Activated T-cell treated with anti-CD3 and anti-CD28 coated beads for 24 hours (primary cell): ENCODE measurements around the gene SQOR.

Experiments used
- DNase-seq: peaks from one replicate; pipeline ENCODE4 v3.0.0-alpha.2; 2020; ENCODE audit warnings: low read depth

SQOR gene

DNA sequence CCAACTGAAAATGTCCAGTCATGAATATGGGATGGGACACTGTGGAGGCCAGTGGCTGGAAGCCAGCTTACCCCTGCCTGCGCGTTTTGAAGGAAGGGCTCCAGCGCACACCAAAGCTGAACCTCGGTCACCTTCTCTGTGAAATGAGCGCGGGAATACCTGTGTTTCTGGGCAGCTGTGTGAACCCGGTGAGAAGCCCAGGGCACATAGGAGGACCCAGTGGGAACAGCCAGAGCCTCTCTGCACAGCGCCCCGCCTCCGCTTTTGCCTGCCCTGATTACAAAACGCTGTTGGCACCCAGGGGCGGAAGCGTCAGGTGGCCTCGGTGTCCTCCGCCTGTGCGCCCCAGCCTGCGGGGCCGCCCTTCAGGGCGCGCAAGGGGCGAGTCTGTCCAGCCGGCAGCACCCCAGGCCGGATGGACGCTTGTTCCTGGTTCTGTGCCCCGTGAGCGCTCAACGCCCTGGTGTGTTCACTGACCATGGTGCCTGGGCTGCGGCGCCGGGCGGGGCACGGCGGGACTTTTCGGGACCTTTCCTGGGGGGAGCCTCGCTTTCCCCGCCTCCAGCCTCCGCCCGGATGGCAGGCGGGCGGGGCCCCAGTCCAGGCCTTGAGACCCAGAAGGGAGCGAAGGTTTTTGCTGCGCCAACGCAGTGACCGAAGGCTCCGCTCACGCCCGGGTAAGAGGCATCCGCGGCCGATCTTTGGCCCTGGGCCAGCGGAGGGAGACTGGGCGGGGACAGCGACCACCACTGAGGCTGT lies at the start of gene SQOR:
SQOR (plus strand) TSS at position 598 of the 759 bp plus-strand sequence. CDS start 23,895 bp downstream, outside the sequence.
- DNase-seq: peak; percentile 46

DNA sequence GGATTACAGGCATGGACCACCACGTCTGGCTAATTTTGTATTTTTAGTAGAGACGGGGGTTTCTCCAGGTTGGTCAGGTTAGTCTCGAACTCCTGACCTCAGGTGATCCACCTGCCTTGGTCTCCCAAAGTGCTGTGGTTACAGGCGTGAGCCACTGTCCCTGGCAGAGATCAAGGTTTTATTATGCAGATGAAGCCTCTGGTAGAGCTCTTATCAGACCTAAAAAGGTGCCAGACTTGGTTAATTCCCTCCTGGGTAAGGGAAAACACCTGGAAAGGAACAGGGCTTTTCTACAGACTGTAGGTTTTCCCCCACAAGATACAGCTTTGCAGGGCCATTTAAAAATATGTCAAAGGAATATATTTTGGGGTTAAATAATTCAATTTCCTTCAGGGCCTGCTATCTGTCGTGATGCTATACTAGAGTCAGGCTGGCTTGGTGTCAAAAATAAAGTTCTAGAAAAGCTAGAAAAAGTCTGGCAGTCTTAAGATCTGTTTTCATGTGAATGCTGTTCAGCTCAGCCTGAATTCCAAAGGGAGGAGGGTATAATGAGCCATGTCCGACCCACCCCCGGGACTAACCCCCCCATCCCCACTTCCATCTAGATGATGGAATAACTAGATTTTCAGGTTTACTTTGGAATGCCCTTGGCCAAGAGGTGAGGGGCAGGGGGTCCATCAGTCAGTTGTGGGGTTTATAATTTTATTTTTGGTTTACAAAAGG lies 49.6 kb upstream of the SQOR start:
- no peak for DNase-seq

DNA sequence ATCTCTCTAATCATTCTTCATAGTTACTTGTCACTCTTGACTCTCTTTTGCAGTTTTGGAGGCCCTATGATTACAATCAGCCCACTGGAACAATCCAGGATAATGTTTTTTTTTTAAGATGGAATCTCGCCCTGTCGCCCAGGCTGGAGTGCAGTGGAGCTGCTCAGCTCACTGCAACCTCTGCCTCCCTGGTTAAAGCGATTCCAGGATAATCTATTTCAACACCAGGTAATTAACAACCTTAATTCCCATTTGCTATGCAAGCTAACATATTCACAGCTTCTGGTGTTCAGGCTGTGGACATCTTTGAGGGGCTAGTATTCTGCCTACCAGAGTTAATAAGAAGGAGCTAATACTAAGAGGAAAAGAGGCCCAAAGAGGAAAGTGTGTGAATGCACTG lies 48.7 kb upstream of the SQOR start:
- DNase-seq: no peak

DNA sequence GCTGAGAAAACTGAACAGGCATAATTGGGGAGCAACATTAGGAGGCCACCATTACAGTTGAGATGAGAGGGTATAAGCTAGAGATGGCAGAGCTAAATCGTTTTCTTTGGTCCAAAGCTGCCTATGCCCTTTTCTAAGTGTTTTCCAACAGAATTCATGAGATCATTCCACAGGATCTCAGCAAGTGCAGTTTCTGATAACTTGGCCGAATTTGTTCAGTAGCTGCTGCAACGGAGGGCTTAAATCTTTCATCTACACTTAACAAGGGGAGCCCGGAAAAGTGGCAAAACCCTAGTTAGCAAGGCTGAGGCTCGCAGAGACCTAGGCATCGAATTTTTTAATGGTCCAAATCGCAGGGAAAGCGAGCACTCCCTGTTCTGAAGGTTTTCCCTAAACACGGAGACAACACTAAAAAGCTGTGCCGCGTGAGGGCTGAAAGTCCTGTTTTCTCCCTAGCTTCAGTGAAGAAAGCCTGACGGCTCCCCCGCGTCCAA lies 48.2 kb upstream of the SQOR start:
- DNase-seq: no peak

DNA sequence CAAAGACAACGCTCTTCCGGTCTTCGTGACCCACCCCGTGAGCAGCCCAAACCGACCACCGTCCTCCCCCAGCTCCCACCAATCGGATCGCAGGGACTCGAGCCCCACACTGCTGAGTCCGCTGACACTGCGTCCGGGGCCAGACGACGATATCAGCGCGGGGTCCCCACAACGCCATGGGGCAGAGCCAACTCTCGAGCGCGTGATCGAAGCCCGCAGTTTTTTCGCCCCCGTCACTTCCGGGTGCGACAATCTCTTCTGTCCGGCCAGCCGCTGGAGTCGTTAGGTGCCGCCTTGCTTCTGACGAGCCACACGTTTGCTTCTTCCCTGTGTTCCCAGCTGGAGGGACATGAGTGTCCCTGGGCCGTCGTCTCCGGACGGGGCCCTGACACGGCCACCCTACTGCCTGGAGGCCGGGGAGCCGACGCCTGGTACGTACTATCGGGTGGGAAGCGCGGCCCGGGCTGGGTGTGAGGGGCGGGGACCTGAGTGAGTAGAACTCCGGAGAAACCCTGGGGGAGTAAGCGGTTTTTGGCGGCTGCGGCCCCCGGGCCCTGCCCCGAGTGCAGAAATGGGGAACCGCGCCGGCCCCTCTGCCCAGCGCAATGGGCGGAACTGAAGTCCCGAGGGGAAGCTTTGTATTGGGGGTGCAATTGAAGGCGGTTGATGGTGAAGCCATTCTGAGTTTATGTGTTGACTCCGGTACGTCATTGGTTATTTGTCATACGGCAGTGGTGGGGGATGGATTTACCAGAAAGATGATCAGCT lies 47.5 kb upstream of the SQOR start, which contains the start of gene BLOC1S6:
BLOC1S6 (plus strand) TSS at position 285 of the 768 bp plus-strand sequence; CDS start at position 350, 65 bp downstream.
- DNase-seq: peak; percentile 83

DNA sequence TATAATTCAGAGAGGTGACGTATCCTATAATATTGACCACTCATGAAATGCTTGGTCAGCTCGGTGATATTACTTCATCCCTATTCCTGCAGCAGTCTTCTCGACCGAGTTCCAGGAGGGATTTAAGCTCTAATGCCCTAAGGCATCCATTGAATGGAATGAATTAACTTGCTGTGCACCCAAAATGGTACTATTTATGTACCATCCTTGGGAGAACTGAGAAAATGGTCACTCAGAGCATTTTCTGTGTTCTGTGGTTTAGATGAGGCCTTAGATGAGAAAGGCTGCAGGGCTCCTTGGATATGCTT lies 47.0 kb upstream of the SQOR start:
- no peak for DNase-seq

DNA sequence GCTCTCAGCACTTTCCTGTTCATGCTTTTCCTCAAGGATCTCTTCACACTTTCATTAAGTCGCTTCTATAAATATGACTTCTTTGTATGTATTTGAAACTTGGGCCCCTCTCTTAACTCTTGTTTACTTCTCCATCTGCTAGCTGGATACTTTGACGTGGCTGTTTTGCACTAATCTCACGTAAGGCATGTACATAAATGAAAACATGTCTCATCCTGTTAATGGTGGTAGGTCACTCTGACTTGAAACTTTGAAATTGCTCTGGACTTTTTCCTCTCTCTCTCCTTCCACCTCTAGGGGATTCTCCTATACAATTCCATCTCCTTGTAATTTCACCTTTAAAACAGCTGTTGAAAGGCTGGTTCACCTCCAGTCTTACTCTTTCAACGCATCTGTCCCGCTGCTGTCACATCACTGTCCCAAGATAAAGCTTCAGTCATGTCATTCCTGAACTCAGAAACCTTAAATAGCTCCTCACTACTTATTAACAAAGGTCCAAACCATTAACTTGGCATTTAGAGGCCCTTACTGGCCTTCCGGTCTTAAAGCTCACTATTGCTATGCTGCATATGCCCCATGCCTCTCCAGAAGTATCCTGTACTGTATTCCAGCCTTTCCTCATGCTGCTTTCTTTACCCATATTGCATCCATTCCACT lies 46.5 kb upstream of the SQOR start:
- DNase-seq: no peak

DNA sequence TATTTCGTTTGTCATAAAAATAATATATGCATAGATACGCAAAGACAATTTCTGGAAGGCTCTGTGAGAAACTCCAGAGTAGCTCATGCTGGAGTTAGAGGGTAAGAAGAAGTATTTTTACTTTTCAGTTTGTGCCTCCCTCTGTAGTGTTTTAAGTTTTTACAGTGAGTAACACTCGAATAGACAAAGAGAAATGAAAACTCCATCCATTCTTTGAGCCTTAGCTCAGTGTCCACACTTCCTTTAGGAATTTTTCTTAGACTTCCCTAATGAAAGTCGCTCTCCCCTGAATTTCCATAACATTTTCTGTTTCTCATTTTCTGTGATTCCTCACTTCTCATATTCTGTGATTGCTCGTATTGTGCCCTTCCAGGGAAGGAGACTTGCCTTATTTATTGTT lies 45.6 kb upstream of the SQOR start:
- DNase-seq: no peak

DNA sequence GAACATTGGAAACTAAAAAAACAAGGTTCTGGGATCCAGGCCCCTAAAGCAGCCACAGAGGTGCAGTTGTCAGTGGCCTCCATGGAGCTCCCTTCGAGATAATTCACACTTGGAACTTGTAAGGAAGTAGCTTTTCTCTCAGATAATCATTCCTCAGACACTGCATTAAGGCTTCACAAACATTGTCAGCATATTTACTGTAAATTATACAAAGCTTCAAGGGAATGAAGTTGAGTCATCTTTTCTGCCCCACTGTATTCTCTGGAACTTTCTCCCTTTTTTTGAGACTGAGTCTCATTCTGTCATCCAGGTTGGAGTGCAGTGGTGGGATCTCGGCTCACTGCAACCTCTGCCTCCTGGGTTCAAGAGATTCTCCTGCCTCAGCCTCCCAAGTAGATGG lies 40.5 kb upstream of the SQOR start:
- no peak for DNase-seq

DNA sequence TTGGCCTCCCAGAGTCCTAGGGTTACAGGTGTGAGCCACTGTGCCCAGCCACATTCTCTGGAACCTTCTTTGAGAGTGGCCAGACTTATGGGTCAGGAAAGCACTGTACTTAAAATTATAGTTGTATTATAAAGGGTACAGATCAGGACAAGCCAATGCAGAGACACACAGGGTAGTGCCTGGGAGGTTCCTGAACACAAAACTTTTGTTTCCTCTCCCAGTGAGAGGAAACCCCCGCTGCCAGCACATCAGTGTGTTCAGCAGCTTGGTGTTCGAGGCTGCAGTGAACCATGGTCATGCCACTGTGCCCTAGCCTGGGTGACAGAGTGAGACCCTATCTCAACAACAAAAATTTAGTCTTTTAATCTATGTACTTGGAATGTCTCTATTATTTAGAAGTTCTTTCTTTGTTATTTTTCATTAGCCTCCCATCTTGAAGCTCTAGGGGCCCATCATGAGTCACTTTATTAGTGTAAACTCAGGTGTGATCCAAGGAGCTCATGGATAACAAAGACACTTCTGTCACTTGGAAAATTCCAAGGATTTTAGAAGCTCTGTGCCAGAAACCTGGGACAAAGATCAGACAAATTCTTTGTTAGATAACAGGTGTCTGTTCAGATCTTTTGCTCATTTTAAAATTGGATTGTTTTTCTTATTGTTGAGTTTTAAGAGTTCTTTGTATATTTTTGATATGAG lies 39.8 kb upstream of the SQOR start:
- no peak for DNase-seq

DNA sequence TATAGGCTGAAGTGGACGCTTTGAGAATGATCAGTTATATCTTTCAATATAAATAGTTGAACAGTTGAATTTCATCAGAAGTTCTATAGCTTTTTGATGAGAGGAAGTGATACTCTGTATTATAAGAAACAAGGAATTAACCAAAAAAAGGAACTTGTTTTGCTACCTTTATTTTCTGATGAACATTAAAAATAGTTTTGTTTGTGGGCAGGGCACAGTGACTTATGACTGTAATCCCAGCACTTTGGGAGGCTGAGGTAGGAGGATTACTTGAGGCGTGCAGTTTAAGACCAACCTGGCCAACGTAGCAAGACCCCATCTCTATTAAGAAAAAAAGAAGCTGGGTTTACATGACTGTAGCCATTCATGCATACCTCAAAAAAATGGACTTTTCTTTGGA lies 30.9 kb upstream of the SQOR start:
- no peak for DNase-seq

DNA sequence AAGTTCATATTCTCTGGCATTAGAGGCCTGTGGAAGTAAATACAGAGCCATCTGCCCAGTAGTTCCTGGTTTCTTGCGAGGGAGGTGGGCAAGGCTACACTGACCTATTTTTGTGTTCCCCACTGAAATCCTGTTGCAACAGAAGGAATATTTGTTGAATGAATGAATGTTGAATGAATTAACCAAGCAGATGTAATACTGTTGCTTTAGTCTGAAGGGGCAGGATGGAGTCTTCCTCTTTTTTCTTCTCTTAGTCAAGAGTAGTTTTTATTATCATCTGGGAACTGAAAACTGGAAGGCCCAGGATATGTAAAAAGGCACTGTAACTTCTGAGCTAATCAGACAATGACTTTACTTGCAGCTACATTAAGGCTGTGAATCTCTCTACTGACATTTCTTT lies 30.5 kb upstream of the SQOR start:
- DNase-seq: no peak

DNA sequence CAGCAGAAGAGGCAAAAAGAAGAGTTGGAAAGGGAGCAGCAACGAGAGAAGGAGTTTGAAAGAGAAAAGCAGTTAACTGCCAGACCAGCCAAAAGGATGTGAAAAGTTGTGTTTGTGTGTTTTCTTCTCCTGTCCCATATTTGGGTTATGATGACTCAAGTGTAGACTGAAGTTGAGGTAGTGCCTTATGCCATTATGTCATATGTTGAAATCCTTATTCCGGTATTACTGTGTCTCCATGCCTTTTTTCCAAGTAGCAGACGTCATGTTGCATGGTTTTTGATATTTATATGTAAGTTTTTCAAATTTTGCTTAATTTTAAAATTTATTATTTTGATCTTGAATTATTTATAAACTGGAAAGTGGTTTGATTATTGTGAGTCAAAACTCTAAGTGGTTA lies 28.4 kb upstream of the SQOR start:
- no peak for DNase-seq

DNA sequence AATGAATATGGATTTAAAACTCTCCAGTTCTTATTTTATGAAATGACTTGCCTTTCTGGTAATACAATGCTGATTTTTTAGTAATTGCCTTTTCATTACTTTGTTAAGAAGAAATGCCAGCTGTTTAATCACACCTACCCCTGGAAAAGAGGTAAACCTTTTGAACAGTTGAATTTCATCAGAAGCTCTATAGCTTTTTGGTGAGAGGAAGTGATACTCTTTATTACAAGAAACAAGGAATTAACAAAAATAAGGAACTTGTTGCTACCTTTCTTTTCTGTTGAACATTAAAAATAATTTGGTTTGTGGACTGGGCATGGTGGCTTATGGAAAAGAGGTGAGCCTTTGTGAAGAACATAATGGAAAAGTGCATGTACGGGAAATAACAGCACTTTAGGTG lies 28.0 kb upstream of the SQOR start:
- DNase-seq: no peak

DNA sequence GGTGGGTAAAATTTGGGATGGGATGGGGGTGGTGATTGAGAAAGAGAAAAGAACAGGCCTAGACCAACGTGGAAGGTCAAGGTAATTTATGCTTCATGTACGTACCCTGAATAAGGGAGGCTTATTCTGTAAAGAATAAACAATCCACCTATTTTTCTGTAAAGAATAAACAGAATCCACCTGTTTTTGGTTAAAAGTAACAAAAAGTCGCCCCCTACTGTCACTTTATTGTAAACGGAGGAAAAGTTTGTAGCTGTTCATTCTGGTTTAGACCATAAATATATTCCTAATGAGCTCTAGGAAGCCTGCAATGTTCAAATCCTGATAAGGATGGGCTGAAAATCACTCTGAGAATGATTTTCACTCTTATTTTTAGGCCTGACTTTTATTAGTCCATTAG lies 23.5 kb upstream of the SQOR start:
- DNase-seq: no peak

DNA sequence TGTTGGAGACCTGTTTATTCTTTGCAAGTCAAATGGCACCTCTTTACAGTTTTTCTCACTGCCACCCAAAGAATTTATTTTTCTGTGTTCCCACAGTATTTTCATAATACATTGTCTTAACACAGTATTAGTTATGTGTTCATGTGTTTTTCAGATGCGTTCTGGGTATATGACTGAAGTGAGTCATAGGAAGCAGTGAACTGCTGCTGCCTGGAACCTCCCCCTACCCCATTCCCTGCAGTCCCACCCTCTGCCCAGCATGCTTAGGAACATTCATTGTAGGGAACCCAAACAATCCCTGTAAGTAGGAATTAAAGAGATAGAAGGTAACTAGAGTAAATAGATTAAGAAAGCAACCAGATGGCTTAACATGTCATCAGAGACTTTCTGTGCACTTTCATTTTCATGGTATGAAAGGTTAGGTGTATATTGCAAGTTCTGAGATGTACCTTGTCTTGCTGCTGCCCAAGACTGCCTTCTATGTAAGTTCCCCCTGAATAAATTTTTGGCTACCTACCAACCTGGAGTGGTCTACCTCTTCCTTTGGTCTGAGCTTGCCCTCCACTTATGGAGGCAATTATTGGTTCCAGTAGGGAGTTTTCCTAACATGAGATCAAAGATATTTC lies 21.9 kb upstream of the SQOR start:
- no peak for DNase-seq

DNA sequence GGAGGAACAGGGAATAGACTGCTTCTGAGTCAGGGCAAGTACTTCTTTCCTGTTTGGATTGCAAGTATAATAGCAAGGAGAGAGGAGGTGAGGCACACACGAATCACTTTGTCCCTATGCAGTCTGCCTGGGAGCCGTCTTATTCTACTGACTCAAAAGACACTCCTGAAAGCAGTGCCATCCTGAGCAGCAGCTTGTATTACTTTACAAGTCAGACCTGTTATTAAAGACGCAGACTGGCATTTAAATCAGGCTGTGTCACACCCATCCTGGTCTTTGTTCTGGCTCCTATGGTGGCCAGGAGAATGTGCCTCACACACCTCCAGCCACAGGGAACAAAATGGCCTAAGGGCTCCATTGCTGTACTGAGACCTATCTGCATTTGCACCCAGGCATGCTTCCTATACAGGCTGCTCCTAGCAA lies 17.9 kb upstream of the SQOR start:
- DNase-seq: no peak

DNA sequence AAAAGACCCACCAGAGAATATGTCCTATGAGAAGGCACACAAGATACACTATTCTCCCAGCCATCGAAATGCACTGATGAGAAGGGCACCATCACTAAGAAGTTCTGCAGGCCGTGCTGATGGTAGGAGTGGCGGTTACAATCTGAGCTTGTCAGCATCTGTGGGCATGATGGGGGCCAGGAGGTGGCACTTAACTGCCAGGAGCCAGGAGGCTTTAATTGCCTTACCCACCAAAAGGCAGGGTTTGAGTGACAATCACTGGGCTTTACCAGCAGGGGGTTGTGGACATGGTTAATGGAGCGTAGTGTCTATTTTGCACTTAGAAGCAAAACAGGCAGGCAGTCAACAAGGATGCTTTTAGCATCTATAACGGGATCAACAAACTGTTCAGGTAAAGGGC lies 16.0 kb upstream of the SQOR start:
- no peak for DNase-seq

DNA sequence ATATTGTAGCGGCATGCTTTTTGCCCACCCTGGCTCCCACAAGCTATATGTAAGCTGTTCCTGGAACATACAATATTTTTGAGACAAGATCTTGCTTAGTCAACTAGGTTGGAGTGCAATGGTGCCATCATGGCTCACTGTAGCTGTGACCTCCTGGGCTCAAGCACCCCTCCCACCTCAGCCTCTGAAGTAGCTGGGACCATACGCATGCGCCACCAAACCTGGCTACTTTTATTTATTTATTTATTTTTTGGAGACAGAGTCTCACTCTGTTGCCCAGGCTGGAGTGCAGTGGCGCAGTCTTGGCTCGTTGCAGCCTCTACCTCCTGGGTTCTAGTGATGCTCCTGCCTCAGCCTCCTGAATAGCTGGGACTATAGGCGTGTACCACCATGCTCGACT lies 6.7 kb upstream of the SQOR start:
- no peak for DNase-seq

DNA sequence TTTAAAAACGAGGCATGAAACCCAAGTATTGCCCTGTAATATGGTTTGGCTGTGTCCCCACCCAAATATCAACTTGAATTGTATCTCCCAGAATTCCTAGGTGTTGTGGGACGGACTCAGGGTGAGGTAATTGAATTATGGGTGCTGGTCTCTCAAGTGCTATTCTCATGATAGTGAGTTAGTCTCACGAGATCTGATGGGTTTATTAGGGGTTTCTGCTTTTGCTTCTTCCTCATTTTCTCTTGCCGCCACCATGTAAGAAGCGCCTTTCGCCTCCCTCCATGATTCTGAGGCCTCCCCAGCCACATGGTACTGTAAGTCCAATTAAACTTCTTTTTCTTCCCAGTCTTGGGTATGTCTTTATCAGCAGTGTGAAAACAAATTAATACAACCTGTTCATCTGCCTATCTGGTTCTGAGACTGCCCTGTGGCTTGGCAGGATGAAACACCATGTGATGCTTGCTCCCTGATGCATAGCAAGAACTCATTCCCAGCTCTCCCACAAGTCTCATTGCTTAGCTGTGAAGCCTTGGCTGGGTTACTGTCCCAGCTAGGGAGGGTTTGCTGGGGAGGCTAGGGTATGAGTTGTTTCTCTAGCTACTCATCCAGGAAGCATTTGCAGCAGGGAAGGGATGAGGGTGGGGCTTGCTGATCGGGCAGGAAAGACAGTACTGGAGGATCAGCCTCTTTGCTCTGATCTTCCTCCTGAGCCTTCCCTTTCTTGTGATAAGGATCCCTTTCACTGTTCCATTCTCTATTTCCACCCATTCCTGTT lies 3.7 kb upstream of the SQOR start:
- DNase-seq: no peak
